Activated T-cell treated with anti-CD3 and anti-CD28 coated beads, Interleukin-2, amount 50 U/mL, for 24 hours (primary cell): ENCODE data around the gene LCNL1.

Experiments used
- DNase-seq: peaks from one replicate; pipeline ENCODE4 v3.0.0-alpha.2; 2020
- H3K27ac Mint-ChIP-seq: 2 replicates; pipeline ENCODE4 v1.8.0; 2020; ENCODE audit warnings: mild to moderate bottlenecking, mixed read lengths
- H3K27me3 Mint-ChIP-seq: 2 replicates; pipeline ENCODE4 v1.8.0; 2020; ENCODE audit warnings: mixed read lengths
- H3K36me3 Mint-ChIP-seq: 2 replicates; pipeline ENCODE4 v1.8.0; 2020; ENCODE audit warnings: low read depth, mixed read lengths
- H3K4me1 Mint-ChIP-seq: 2 replicates; pipeline ENCODE4 v1.8.0; 2020; ENCODE audit warnings: low read depth, mixed read lengths
- H3K4me3 Mint-ChIP-seq: 2 replicates; pipeline ENCODE4 v1.8.0; 2020; ENCODE audit warnings: mild to moderate bottlenecking, moderate library complexity, mixed read lengths
- H3K9me3 Mint-ChIP-seq: 2 replicates; pipeline ENCODE4 v1.8.0; 2020; ENCODE audit warnings: mixed read lengths

Gene LCNL1

DNA sequence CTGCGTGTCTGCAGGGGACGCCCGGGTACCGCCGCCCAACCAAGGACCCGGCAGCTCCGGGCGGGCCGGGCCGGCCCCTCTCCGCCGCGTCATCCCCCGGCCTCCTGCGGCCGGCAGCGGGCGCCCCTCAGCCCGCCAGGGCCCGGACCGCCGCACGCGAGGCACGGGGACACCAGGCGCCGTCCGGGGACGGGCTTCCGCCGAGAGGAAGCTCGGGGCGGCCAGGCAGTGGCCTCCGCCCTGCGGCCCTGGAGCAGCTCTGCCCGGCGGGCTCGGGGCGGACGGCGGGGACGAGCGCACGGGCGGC, 38.6 kb upstream of the LCNL1 start:
- Mint-ChIP-seq H3K27ac (peak overlapping the region; percentile 86), H3K4me1 (peaks cover 19% of the 10 kb centered on the region), H3K9me3 (no peaks in the 10 kb centered on the region), H3K27me3 (no peaks in the 10 kb centered on the region), H3K36me3 (peaks cover 43% of the 10 kb centered on the region), H3K4me3 (peak overlapping the region; percentile 82)
- no peak for DNase-seq

- H3K27me3 Mint-ChIP-seq, result no peaks in the 10 kb centered on the region
- peaks cover 22% of the 10 kb centered on the region for H3K4me1 Mint-ChIP-seq
- peak within 1 kb of the TSS; percentile 82 for H3K4me3 Mint-ChIP-seq
- H3K9me3 Mint-ChIP-seq, result no peaks in the 10 kb centered on the region
- peak; percentile 98 for DNase-seq
- H3K36me3 Mint-ChIP-seq, result peaks cover 37% of the 10 kb centered on the region
- peak within 1 kb of the TSS; percentile 86 for H3K27ac Mint-ChIP-seq
Observed at GRCh38 chr9:136944519-136945332, 38.1 kb upstream of the LCNL1 start, which contains the start of the genes C8G and FBXW5. Gene C8G, plus strand, starts transcription at chr9:136945243. Its CDS starts 78 bp downstream, at chr9:136945321. Gene FBXW5, minus strand, starts transcription at chr9:136944738. Its CDS starts 655 bp downstream, at chr9:136944083.

GRCh38 chr9:136945333-136946227, 37.2 kb upstream of the LCNL1 start:
- no peak overlapping the region for H3K4me3 Mint-ChIP-seq
- peaks cover 28% of the 10 kb centered on the region for H3K4me1 Mint-ChIP-seq
- no peak overlapping the region for H3K27ac Mint-ChIP-seq
- no peak for DNase-seq
- no peaks in the 10 kb centered on the region for H3K9me3 Mint-ChIP-seq
- peaks cover 30% of the 10 kb centered on the region for H3K36me3 Mint-ChIP-seq
- H3K27me3 Mint-ChIP-seq, result no peaks in the 10 kb centered on the region

- H3K27me3 Mint-ChIP-seq, result no peaks in the 10 kb centered on the region
- H3K4me3 Mint-ChIP-seq, result no peak overlapping the region
- H3K27ac Mint-ChIP-seq, result no peak overlapping the region
- no peaks in the 10 kb centered on the region for H3K9me3 Mint-ChIP-seq
- H3K36me3 Mint-ChIP-seq, result peaks cover 21% of the 10 kb centered on the region
- H3K4me1 Mint-ChIP-seq, result peaks cover 28% of the 10 kb centered on the region
- DNase-seq, result no peak
Observed at GRCh38 chr9:136946228-136947027, 36.4 kb upstream of the LCNL1 start.

DNA sequence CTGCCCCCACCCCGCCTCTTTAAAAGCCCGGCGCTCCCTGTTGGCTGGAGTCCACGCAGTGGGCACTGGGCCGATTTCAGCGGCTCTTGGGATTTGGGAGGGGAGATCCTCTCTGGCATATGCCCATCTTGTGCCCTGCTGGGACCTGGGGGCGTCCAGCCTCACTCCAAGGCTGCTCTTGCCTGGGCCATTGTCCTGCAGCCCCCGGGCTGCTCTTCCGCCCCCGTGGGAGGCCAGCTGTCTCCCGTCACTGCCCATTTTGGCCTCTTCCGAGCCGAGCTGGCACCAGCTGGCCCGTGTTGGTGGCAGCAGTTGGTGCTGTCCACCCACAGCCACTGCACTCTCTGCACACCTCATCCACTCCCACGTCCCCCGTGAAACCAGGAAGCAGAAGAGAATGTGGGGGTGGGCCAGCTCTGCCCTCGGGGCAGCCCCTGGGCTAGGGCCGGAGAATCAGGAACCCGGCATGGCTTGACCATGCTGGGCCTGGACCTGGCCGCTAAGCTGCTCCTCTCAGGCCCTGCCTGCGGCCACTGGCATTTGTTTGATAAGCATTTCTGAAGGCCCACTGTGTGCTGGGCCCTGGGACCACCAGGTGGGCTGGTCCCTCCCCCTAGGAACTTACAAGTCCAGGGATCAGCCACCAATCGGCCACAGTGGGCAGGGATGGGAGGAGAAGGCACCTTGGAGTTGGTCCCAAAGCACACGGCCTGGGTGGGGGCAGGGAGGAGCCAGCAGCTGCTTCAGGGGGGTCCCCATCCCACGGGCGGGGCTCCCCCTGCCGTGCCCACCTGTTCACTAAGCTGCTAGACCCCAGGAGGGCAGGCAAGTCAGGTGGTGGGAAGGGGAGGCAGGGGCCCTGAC, 35.5 kb upstream of the LCNL1 start:
- peaks cover 27% of the 10 kb centered on the region for H3K4me1 Mint-ChIP-seq
- H3K36me3 Mint-ChIP-seq, result peaks cover 13% of the 10 kb centered on the region
- H3K27me3 Mint-ChIP-seq, result no peaks in the 10 kb centered on the region
- no peaks in the 10 kb centered on the region for H3K9me3 Mint-ChIP-seq
- DNase-seq, result no peak
- no peak overlapping the region for H3K4me3 Mint-ChIP-seq
- H3K27ac Mint-ChIP-seq, result peak overlapping the region; percentile 68

- Mint-ChIP-seq H3K9me3 (no peaks in the 10 kb centered on the region), H3K27ac (no peak overlapping the region)
- no peak for DNase-seq
Observed at GRCh38 chr9:136947955-136948510, 34.8 kb upstream of the LCNL1 start.

DNA sequence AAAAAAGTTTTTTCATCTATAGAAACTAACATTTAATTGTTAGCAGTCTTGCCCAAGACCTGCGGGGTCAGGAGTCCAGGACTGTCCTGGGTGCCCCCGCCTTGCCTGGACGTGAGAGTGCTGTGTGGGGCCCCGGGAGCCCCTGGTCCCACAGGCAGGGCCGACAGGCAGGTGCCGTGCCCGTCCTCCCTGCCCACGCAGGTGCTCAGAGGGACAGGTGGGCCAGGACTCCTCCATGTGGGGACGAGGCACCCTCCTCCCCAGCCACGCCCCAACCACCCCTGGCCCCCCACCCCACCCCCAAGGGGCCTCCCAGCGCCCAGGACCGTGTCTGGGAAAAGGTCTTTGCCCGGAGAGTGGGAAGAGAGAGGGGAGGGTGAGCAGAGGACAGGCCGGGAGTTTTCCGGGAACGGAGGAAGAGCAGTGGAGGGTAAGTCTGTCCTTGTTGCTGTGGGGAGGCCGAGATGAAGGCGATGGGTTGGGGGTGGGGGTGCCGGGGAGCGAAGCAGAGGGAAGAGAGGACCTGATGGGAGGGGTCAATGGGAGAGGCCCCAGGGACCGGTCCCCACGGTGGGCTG, 33.5 kb upstream of the LCNL1 start:
- Mint-ChIP-seq H3K4me1 (peaks cover 20% of the 10 kb centered on the region), H3K27ac (peak overlapping the region; percentile 88), H3K4me3 (peak overlapping the region; percentile 81), H3K27me3 (no peaks in the 10 kb centered on the region), H3K9me3 (no peaks in the 10 kb centered on the region), H3K36me3 (no peaks in the 10 kb centered on the region)
- no peak for DNase-seq

More at GRCh38 chr9:136947955-136948510, 34.8 kb upstream of the LCNL1 start:
- Mint-ChIP-seq H3K4me3 (peak overlapping the region; percentile 81), H3K4me1 (peaks cover 23% of the 10 kb centered on the region), H3K27me3 (no peaks in the 10 kb centered on the region), H3K36me3 (peaks cover 6% of the 10 kb centered on the region)

DNA sequence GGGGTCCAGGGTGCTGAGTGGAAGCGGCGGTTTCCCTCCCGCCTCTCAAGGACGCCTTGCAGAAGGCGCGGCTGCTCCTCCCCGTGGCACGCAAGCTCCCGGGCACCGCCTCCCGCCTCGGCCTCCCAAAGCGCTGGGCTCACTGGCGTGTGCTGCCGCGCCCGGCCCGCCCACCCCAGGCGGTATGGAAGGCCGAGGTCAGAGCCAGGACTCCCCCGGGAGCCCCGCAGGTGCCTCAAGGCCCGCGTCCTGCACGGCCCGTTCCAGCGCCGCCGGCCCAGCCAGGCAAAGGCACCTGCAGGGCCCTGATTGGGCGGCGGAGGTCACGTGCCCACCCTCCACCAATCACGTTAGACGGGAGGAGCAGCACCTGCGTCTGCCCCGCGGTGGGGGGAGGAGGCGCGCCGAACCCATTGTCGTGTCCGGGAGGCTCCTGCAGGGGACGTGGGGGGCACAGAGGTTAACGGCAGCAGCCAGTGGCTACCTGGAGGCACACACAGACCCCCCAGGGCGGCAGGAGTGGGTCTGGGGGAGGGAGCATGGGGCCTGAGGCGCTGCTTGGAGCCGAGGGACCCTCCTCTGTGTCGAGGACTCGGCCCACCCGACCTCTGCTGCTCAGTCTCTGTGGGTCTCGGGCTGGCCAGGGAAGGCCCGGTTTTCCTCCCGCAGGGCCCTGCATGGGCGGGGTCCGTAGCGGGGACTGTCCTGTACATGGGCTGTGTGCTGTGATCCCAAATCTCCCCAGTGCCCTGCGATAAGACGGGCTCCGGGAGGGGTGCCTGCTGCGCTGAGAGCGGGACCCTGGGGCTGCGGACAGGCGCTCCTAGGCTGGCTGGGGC, 32.8 kb upstream of the LCNL1 start:
- DNase-seq, result peak; percentile 98
- Mint-ChIP-seq H3K4me3 (peak overlapping the region; percentile 81), H3K27ac (peak overlapping the region; percentile 88), H3K4me1 (peaks cover 16% of the 10 kb centered on the region), H3K9me3 (no peaks in the 10 kb centered on the region), H3K27me3 (no peaks in the 10 kb centered on the region), H3K36me3 (no peaks in the 10 kb centered on the region)

DNA sequence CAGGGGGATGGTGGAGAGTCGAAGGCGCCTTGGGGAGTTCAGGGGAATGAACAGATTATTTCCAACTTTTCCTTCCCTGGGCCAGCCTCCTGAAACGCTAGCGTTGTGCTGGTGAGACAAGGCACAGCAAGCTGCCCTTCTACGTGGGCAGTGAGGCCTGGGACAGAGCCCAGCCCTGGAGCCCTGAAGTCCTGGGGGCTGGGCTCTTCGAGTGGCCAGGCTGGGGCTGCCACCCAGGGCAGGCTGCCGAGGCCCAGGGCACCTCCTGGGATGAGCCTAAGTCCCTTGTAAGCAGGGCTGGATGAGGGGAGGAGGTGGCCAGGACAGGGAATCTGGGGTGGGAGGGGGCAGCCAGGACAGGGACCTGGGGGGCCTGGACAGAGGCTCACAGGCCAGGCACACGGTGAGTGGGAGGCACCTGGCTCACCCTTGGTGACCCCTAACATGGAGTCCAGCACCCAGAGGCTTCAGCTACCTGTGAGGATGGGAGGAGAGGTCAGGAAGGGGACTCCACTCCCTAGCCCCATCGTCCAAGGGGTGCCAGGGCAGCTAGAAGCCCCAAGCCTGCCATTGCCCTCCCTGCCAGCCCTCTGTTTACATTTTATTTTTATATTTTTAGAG, 32.0 kb upstream of the LCNL1 start:
- no peaks in the 10 kb centered on the region for H3K27me3 Mint-ChIP-seq
- DNase-seq, result no peak

DNA sequence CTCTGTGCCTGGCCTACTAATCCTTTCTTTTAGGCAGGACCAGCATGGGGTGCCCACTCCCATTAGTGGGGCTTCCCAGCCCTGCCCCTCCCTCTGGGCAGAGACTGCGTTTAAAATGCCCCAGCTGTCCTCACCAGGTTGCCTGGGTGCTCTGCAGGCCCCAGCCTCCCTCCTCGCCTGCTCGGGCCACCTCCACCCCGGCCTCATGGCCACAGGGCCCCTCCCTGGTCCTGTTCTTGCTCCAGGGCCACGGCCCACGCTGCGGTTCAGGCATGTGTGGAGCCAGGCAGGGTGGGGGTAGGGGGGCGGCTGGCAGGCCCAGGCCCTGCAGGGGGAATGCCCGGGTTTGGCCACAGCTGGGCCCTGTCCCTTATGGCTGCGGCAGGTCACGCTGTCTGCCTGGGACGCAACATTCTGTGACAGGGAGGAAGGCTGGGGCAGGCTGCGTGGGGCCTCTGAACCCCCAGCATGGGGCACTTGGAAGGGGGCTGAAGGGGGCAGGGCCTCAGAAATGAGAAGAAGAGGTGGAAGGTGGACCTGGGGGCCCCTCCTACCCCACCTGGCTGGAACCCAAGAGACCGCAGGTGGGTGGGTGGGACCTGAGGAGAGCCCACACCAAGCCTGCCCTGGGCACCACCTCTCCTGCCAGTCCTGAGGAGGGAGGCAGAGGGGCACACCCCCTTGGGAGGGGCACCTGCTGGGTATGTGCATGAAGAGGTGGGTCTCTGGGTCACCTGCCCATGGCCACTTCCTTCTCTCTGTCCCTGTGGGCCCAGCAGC, 31.1 kb upstream of the LCNL1 start, which contains the start of gene LCN12:
TSS of gene LCN12 (plus strand) at position 733 of the 780 bp plus-strand sequence. CDS start 55 bp downstream, outside the sequence.
- no peaks in the 10 kb centered on the region for H3K36me3 Mint-ChIP-seq
- H3K27ac Mint-ChIP-seq, result no peak within 1 kb of the TSS
- peaks cover 15% of the 10 kb centered on the region for H3K4me1 Mint-ChIP-seq
- H3K27me3 Mint-ChIP-seq, result no peaks in the 10 kb centered on the region
- no peak for DNase-seq
- H3K4me3 Mint-ChIP-seq, result no peak within 1 kb of the TSS
- H3K9me3 Mint-ChIP-seq, result peaks cover 2% of the 10 kb centered on the region

More for the DNA sequence above, 32.0 kb upstream of the LCNL1 start:
- Mint-ChIP-seq H3K9me3 (no peaks in the 10 kb centered on the region), H3K4me3 (peak overlapping the region; percentile 81), H3K4me1 (peaks cover 15% of the 10 kb centered on the region), H3K27ac (peak overlapping the region; percentile 88), H3K36me3 (no peaks in the 10 kb centered on the region)

GRCh38 chr9:136952321-136952850, 30.4 kb upstream of the LCNL1 start:
- Mint-ChIP-seq H3K9me3 (peaks cover 2% of the 10 kb centered on the region), H3K27ac (no peak overlapping the region), H3K36me3 (no peaks in the 10 kb centered on the region), H3K4me1 (peaks cover 13% of the 10 kb centered on the region), H3K27me3 (no peaks in the 10 kb centered on the region), H3K4me3 (no peak overlapping the region)
- no peak for DNase-seq
